Measurements from ENCODE around the gene KICS2.
"Not testable (repeated sequence)": the region's sequence is repeated elsewhere in the genome, so short reads cannot be mapped to it uniquely, and the experiment has no call there.

Gene KICS2

GRCh38 chr12:64217643-64218042 lies 4.5 kb downstream of the KICS2 start:
- not testable (repeated sequence) for DNase-seq (ENCODE audit: extremely low read depth in 1 of 2, low read depth in 1 of 2)

GRCh38 chr12:64216239-64216638 lies 5.9 kb downstream of the KICS2 start:
- no peak for DNase-seq (ENCODE audit: extremely low read depth in 1 of 2, low read depth in 1 of 2)

GRCh38 chr12:64212119-64212746 lies 9.9 kb downstream of the KICS2 start:
- no peak for DNase-seq (ENCODE audit: extremely low read depth in 1 of 2, low read depth in 1 of 2)

GRCh38 chr12:64207453-64207852 lies 14.6 kb downstream of the KICS2 start:
- DNase-seq (ENCODE audit: extremely low read depth in 1 of 2, low read depth in 1 of 2) = no peak

GRCh38 chr12:64205542-64205941 lies 16.6 kb downstream of the KICS2 start:
- DNase-seq (ENCODE audit: extremely low read depth in 1 of 2, low read depth in 1 of 2) = no peak

GRCh38 chr12:64203775-64204174 lies 18.3 kb downstream of the KICS2 start:
- no peak for DNase-seq (ENCODE audit: extremely low read depth in 1 of 2, low read depth in 1 of 2)

GRCh38 chr12:64203036-64203435 lies 19.1 kb downstream of the KICS2 start:
- no peak for DNase-seq (ENCODE audit: extremely low read depth in 1 of 2, low read depth in 1 of 2)

- DNase-seq (ENCODE audit: extremely low read depth in 1 of 2, low read depth in 1 of 2) = not testable (repeated sequence)
Measured at GRCh38 chr12:64195841-64196240, 26.3 kb downstream of the KICS2 start.

GRCh38 chr12:64194333-64195149 lies 27.6 kb downstream of the KICS2 start:
- DNase-seq (ENCODE audit: extremely low read depth in 1 of 2, low read depth in 1 of 2) = no peak

- no peak for DNase-seq (ENCODE audit: extremely low read depth in 1 of 2, low read depth in 1 of 2)
Measured at GRCh38 chr12:64193931-64194330, 28.2 kb downstream of the KICS2 start.

- no peak for DNase-seq (ENCODE audit: extremely low read depth in 1 of 2, low read depth in 1 of 2)
Measured at GRCh38 chr12:64192644-64193444, 29.3 kb downstream of the KICS2 start.

GRCh38 chr12:64190140-64190539 lies 32.0 kb downstream of the KICS2 start:
- DNase-seq (ENCODE audit: extremely low read depth in 1 of 2, low read depth in 1 of 2) = no peak

GRCh38 chr12:64189530-64189929 lies 32.6 kb downstream of the KICS2 start:
- DNase-seq (ENCODE audit: extremely low read depth in 1 of 2, low read depth in 1 of 2) = no peak

GRCh38 chr12:64187794-64188193 lies 34.3 kb downstream of the KICS2 start:
- no peak for DNase-seq (ENCODE audit: extremely low read depth in 1 of 2, low read depth in 1 of 2)

- DNase-seq (ENCODE audit: extremely low read depth in 1 of 2, low read depth in 1 of 2) = no peak
Measured at GRCh38 chr12:64187370-64187769, 34.7 kb downstream of the KICS2 start.

GRCh38 chr12:64186789-64187188 lies 35.3 kb downstream of the KICS2 start:
- DNase-seq (ENCODE audit: extremely low read depth in 1 of 2, low read depth in 1 of 2) = no peak

GRCh38 chr12:64184216-64184615 lies 37.9 kb downstream of the KICS2 start:
- no peak for DNase-seq (ENCODE audit: extremely low read depth in 1 of 2, low read depth in 1 of 2)

GRCh38 chr12:64181430-64182291 lies 40.4 kb downstream of the KICS2 start:
- no peak for DNase-seq (ENCODE audit: extremely low read depth in 1 of 2, low read depth in 1 of 2)

- no peak for DNase-seq (ENCODE audit: extremely low read depth in 1 of 2, low read depth in 1 of 2)
Measured at GRCh38 chr12:64180951-64181350, 41.1 kb downstream of the KICS2 start.

- no peak for DNase-seq (ENCODE audit: extremely low read depth in 1 of 2, low read depth in 1 of 2)
Measured at GRCh38 chr12:64178122-64178521, 44.0 kb downstream of the KICS2 start.

- no peak for DNase-seq (ENCODE audit: extremely low read depth in 1 of 2, low read depth in 1 of 2)
Measured at GRCh38 chr12:64177001-64177400, 45.1 kb downstream of the KICS2 start.

Measured in activated CD8-positive, alpha-beta memory T cell treated with anti-CD3 and anti-CD28 coated beads for 1 hour (primary cell).